NCI-H2196 (cell line): Measurements from ENCODE around the gene SEMA3D.
A peak's percentile ranks its signal among the peaks of the same experiment; 100 is the strongest.

Experiments used
- DNase-seq: peaks from one replicate; lab custom pipeline; 2025; ENCODE audit not compliant: unreplicated experiment; lab: John Stamatoyannopoulos, UW

SEMA3D gene

GRCh38 chr7:85039196-85039923 lies 147.5 kb downstream of the SEMA3D start:
- DNase-seq = no peak

DNA sequence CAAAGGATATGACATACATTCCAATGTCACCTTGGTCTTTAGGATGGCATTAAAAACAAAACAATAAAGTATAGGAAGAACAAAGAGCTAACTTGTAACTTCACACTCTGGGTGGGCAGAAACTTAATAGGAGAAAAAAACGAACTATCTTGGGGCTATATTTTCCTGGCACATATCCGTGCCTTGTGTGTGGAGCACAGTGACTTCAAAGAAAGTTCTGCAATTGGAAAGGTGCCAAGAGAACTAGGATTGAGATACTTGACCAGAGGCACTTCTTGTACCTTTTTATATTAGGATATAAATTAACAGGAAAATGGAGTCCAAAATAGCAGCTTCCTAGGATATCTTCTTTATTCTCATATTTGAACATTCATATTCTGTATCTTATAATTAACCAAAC lies 148.4 kb downstream of the SEMA3D start:
- DNase-seq = no peak

- no peak for DNase-seq
Measured at GRCh38 chr7:85033263-85033662, 153.6 kb downstream of the SEMA3D start.

- no peak for DNase-seq
Measured at GRCh38 chr7:85031475-85031874, 155.4 kb downstream of the SEMA3D start.

GRCh38 chr7:85030893-85031292 lies 156.0 kb downstream of the SEMA3D start:
- peak; percentile 15 for DNase-seq

- DNase-seq = no peak
Measured at GRCh38 chr7:85025312-85025756, 161.5 kb downstream of the SEMA3D start.

DNA sequence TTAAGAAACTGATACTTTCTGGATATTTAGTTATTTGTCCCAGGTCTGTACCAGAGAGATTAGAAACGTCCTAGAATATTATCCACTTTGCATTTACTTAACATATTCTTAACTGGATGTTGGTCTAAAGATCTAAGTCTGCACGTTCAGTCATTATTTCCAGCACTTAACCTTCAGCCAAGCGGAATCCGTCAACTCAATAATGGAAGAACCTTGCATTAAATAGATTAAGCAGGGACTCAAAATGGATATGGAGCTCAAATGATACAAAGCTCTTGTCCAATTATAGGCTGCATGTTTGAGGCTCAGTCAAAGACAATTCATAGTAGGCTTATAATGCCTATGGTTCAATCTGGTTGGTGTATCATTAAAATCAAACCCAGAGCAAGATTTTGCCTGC lies 162.9 kb downstream of the SEMA3D start:
- DNase-seq = no peak

DNA sequence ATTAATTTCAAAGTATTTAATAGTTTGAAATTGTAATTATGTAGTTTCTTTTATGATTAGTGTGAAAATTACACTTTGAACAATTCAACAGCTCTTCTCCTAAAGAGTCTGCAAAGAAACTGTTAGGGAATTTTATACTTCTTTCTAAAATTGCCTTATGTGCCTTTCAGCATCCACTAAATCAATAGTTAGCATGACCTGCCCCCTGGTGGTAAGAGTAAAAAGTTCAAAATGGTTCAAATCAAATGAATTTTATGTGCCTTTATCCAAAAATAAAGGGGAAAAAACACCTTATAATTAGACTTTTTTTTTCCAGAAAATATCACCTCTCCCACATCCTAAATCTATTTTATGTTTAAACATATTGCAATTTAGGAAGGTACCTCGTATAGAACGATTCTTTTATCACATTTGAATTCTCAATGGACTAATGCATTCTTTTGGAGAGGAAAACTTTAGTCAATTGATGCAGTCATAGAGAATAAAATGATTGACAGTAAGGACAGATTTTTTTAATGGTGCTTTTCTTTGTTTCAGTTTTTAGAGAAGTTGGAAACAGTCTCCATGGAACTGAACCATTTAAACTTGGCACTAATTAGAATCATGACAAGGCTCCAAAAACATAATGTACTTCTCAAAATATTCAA lies 163.7 kb downstream of the SEMA3D start:
- peak; percentile 58 for DNase-seq

GRCh38 chr7:85022064-85022697 lies 164.7 kb downstream of the SEMA3D start:
- no peak for DNase-seq

DNA sequence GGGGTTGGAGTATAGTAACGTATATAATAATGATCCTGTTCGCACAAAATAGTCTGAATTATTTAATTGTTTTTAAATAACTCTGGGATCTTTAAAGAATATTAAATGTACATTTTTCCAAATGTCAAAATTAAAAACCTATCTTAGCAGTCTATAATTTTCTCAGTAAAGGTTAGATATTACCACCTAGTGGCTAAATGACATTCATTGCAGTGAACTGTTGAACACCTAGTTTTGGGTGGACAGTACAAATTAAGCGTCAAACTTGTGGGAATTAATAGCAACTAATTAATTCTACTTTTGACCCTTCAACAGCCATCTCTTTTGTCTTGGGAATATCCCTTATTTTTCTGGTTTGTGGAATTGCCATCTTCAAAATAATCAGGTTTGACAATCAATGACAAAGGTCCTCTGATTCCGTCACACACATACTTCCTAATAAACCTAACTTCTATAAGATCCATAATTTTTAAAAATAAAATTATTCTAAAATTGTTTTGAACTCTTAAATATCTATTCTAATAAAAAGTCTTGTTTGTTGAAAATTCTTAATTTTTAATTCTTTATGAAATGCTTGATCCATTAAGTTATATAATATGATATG lies 165.7 kb downstream of the SEMA3D start:
- no peak for DNase-seq

DNA sequence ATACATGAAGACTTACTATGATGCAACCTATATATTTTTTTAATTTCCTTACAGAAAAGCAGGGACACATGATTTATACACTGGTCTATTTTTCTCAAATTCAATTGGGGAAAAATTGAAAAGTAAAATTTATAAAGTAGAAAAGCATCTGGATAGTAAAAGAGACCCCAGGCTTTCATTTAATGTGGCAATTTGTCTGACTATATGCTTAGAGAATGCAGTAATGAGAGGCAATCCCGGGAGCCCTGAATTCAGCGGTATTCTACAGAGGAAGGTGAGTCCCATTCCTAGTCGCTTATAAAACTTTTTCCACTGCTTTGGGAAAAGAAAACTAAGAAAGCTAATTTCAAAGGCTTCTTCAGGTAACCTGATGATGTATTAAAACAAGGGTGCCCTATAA lies 167.1 kb downstream of the SEMA3D start:
- DNase-seq = no peak

DNA sequence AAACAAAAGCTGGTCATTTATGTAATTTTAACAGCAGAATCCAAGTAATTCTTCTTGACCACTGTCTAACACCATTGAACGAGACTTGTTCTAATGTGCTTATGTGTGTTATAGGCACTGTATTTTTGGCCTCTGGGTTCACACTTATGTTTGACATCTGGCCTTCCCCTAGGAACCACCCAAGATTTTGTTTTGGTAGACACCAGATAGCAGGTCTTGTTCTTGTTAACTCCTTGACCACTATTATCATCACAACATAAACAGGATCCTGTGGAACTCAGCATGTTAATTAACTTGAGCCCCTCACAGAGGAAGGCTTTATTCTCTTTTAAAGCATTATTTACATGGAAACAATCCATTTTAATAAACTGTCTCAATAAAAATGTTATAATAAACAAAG lies 167.7 kb downstream of the SEMA3D start:
- DNase-seq = no peak

DNA sequence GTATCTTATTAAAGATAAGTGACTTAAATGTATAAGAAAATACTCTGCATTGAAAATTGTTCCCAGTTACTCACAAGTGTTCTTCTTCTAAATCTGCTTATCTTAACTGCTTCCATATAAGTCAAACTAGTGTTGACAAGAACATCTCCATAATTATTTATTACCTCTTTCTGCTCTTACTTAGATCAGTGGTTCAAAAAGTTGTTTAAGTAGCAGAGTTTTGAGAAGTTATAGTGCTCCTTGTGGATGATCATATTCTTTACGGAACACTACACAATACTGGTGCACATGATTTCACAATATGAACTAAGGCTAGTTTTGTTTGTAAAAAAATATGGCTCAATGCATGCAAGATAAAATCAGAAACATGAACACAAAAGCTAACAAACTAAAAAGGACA lies 168.4 kb downstream of the SEMA3D start:
- DNase-seq = no peak

DNA sequence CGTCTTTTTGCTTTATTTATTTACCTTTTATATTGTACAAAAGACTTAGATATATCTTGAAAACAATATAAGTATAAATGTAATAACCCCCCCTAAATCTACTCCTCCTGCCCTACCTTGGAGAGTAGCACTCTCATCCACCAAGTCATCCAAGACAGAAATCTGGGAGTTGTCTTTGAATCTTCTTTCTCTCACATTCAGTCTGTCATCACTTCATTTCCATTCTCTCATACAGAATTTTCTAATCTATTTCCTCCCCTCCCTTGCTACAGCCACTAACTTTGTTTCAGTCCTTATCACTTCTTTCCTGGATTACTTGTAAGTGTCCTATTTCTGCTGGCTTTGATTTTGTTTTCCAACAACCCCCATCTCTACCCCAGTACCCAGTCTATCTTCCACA lies 170.6 kb downstream of the SEMA3D start:
- no peak for DNase-seq

- no peak for DNase-seq
Measured at GRCh38 chr7:85014936-85015660, 171.8 kb downstream of the SEMA3D start.

GRCh38 chr7:85011127-85011526 lies 175.7 kb downstream of the SEMA3D start:
- DNase-seq = no peak

DNA sequence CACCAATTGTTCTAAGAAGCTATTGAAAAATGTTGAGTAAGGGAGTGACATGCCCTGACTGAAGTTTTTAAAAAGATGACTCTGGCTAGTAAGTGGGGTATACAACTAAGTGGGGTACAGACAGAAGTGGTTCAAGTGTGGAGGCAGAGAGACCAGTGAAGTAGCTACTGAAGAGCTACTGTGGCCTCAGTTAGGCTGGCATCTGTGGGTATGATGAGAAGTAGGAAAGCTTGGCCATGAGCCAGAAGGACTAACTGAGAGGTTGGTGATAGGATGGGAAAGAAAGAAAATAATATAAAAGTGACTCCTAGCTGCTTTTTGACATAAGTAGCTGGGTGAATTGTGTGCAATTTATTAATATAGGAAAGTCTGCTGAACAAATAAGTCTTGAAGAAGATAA lies 176.6 kb downstream of the SEMA3D start:
- no peak for DNase-seq

DNA sequence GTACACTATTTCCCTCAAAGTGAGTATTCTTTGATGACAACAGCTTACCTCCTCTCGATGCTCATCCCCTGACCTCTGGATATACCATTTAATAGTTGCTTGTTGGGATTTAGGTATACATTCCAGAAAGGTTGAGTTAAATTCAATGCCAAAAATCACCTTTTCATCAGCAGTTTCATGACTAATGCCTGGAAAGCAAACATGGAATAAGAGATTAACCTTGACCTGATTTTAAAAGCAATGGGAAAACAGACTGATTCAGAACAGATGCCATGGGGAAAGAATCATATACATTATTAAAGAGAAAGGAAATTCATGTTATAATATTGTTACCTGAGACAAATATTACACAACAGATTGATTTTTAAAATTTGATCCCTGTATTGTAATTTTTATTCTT lies 180.1 kb downstream of the SEMA3D start:
- DNase-seq = no peak

GRCh38 chr7:85004402-85004801 lies 182.5 kb downstream of the SEMA3D start:
- DNase-seq = no peak

- DNase-seq = no peak
Measured at GRCh38 chr7:85001495-85002345, 185.1 kb downstream of the SEMA3D start.
